ENCODE measurements around the gene ADCK1. TPM values are rescaled to one million over a fixed set of nuclear protein-coding genes. Genes with fewer than 3 reads are reported as not detected.

ADCK1 gene
- total RNA-seq, 4 donors from 2014 or later: 7.8 to 22.3 (median 12.6) TPM

DNA sequence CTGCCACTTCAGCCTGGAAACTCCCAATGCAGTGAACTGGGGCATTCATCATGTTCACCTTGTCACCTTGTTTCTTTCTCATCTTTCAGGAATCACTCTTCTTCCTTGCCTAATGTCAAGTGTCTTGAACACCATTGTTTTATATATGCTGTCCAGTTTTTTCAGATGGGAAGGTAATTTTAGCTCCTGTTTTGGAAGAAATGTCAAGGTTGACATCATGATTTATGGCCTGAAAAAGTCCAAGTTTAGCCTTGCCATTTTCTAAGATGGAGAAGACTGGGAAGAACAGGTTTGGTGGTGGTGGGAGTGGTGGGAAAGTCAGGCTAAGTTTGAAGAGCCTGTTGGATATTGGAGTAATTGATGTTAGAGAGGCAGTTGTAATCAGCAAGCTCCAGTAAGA is 54.0 kb downstream of the ADCK1 start:
- Histone ChIP-seq H3K9me3 (no peaks in the 10 kb centered on the region), H3K27ac (no peak overlapping the region), H3K4me3 (no peak overlapping the region), H3K4me1 (no peaks in the 10 kb centered on the region), H3K36me3 (no peaks in the 10 kb centered on the region), H3K27me3 (no peaks in the 10 kb centered on the region)
- DNase-seq: no peak
- no peak for TF ChIP-seq EP300 (IDR thresholded peaks at IDR 0.05; ENCODE audit: low read depth)
- TF ChIP-seq POLR2AphosphoS5 (IDR thresholded peaks at IDR 0.05): no peak
- TF ChIP-seq, protein P1, sequence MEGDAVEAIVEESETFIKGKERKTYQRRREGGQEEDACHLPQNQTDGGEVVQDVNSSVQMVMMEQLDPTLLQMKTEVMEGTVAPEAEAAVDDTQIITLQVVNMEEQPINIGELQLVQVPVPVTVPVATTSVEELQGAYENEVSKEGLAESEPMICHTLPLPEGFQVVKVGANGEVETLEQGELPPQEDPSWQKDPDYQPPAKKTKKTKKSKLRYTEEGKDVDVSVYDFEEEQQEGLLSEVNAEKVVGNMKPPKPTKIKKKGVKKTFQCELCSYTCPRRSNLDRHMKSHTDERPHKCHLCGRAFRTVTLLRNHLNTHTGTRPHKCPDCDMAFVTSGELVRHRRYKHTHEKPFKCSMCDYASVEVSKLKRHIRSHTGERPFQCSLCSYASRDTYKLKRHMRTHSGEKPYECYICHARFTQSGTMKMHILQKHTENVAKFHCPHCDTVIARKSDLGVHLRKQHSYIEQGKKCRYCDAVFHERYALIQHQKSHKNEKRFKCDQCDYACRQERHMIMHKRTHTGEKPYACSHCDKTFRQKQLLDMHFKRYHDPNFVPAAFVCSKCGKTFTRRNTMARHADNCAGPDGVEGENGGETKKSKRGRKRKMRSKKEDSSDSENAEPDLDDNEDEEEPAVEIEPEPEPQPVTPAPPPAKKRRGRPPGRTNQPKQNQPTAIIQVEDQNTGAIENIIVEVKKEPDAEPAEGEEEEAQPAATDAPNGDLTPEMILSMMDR (IDR thresholded peaks at IDR 0.05): no peak
- no peak for TF ChIP-seq POLR2A (IDR thresholded peaks at IDR 0.05)
- in situ Hi-C loops (cut with MboI; ENCODE audit: low pct_ligation_motif_present in 1 of 4, low pct_unique_long_range_greater_than_20kb in 1 of 4, low sequenced_read_pairs in 3 of 4) (loop anchor here in 3 of 4 donors (25.0 kb wide), 2 partner anchors 708 to 733 kb away; no protein-coding TSS in a partner anchor), intact Hi-C loops (cut with DNase I; ENCODE audit: low total_unique reads) (no loop called here)

DNA sequence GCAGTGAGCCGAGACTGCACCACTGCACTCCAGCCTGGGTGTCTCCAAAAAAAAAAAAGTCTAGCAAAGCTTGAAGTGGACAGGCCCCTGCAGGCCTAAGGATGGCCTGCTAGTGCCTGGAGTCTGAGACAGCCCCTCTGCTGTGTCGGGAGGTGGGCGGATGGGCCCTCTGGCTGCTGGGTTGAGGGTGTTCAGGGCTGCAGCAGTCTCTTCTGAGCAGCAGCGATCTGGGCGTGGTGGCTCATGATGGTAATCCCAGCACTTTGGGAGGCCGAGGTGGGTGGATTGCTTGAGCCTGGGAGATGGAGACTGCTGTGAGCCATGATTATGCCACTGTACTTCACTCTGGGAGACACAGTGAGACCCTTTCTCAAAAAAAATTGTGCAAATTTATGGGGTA is 57.0 kb downstream of the ADCK1 start:
- no peaks in the 10 kb centered on the region for H3K27me3 ChIP-seq
- intact Hi-C loops (cut with DNase I; ENCODE audit: low total_unique reads) (loop anchor here (1.0 kb wide), 1 partner anchor 36 kb away; no protein-coding TSS in a partner anchor), in situ Hi-C loops (cut with MboI; ENCODE audit: low pct_ligation_motif_present in 1 of 4, low pct_unique_long_range_greater_than_20kb in 1 of 4, low sequenced_read_pairs in 3 of 4) (loop anchor here in 3 of 4 donors (25.0 kb wide), 2 partner anchors 705 to 730 kb away; no protein-coding TSS in a partner anchor)
- H3K36me3 ChIP-seq: no peaks in the 10 kb centered on the region
- WGBS, 2 donors (ENCODE audit: low coverage in 1 of 2): 92% methylated on average over 6 of the region's 6 CpGs; no CpG with 5 or more reads in 1 of the 2 donors
- no peaks in the 10 kb centered on the region for H3K9me3 ChIP-seq
- no peak for DNase-seq
- H3K4me1 ChIP-seq: no peaks in the 10 kb centered on the region
- H3K4me3 ChIP-seq: no peak overlapping the region
- H3K27ac ChIP-seq: no peak overlapping the region
- TF ChIP-seq POLR2A (IDR thresholded peaks at IDR 0.05): no peak
- no peak for TF ChIP-seq EP300 (IDR thresholded peaks at IDR 0.05; ENCODE audit: low read depth)

DNA sequence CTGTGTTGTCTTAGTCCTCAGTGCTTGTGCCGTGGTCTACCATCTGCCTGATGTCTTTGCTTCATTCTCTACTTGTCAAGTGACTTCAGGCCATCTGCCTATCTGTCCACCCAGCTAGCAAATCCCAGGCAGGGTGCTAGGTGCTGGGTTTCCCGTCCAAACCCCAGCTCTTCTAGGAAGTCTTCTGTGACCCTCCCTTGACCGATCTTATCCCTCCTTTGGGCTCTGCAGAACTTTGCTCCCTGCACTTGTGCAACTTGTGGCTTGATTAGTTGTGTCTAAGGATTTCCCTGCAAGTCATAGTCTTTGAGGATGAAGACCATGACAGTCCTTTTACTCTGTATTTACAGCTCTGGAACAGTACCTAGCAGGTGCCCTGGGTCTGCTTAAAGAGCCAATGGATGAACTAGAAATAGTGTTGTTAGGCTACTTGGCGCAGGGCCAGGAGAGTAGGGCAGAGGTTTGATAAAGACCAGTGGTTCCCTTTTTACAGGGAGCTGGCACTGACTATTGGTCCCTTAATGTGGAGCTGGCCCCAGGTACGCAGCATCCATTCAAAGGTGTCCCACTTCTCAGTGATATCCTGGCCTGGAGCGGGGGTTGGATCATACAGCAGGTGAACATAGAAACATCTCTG is 60.1 kb downstream of the ADCK1 start:
- TF ChIP-seq, protein P1 (IDR thresholded peaks at IDR 0.05): no peak
- no peak for TF ChIP-seq POLR2AphosphoS5 (IDR thresholded peaks at IDR 0.05)
- TF ChIP-seq EP300 (IDR thresholded peaks at IDR 0.05; ENCODE audit: low read depth): no peak
- no peak for TF ChIP-seq POLR2A (IDR thresholded peaks at IDR 0.05)
- no peaks in the 10 kb centered on the region for H3K27me3 ChIP-seq
- in situ Hi-C loops (cut with MboI; ENCODE audit: low pct_ligation_motif_present in 1 of 4, low pct_unique_long_range_greater_than_20kb in 1 of 4, low sequenced_read_pairs in 3 of 4) (loop anchor here in 3 of 4 donors (25.0 kb wide), 2 partner anchors 702 to 727 kb away; no protein-coding TSS in a partner anchor), intact Hi-C loops (cut with DNase I; ENCODE audit: low total_unique reads) (loop anchor here (10.0 kb wide), 1 partner anchor 705 kb away; no protein-coding TSS in a partner anchor)
- no peaks in the 10 kb centered on the region for H3K36me3 ChIP-seq
- 90 to 100% methylated on average over 2 to 6 of the region's 6 CpGs for WGBS, 2 donors (ENCODE audit: low coverage in 1 of 2)
- no peaks in the 10 kb centered on the region for H3K4me1 ChIP-seq
- H3K9me3 ChIP-seq: no peaks in the 10 kb centered on the region
- no peak overlapping the region for H3K27ac ChIP-seq
- no peak overlapping the region for H3K4me3 ChIP-seq
- no peak for DNase-seq

DNA sequence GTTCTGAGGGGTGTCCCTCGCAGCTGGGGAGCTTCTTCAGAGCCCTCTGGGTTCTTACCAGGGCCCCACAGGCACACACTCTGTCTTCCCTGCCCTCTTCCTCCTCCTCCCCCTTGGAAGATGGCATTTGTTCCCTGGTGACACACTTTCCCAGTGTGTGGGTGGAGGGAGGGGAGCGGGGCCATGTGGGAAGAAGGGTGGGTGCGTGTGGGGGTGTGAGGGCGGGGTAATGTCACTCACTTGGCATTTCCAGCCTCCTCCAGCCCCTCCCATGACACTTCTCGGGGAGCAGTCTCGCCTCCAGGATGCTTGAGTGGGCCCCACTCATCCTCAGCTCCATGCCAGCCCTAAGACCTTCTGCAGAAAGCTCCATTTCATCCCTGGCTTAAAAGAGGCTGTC is 61.3 kb downstream of the ADCK1 start:
- Histone ChIP-seq H3K36me3 (no peaks in the 10 kb centered on the region), H3K4me3 (no peak overlapping the region), H3K9me3 (no peaks in the 10 kb centered on the region), H3K27me3 (no peaks in the 10 kb centered on the region), H3K4me1 (no peaks in the 10 kb centered on the region), H3K27ac (no peak overlapping the region)
- DNase-seq: no peak
- whole genome bisulfite sequencing, 2 donors (ENCODE audit: low coverage in 1 of 2): 80 to 84% methylated on average over 1 to 6 of the region's 6 CpGs
- intact Hi-C loops (cut with DNase I; ENCODE audit: low total_unique reads): loop anchor here (10.0 kb wide), 1 partner anchor 704 kb away; no protein-coding TSS in a partner anchor
- in situ Hi-C loops (cut with MboI; ENCODE audit: low pct_ligation_motif_present in 1 of 4, low pct_unique_long_range_greater_than_20kb in 1 of 4, low sequenced_read_pairs in 3 of 4): loop anchor here in 3 of 4 donors (25.0 kb wide), 2 partner anchors 701 to 726 kb away; no protein-coding TSS in a partner anchor
- TF ChIP-seq, protein P1 (IDR thresholded peaks at IDR 0.05): no peak
- no peak for TF ChIP-seq POLR2AphosphoS5 (IDR thresholded peaks at IDR 0.05)
- TF ChIP-seq POLR2A (IDR thresholded peaks at IDR 0.05): no peak
- no peak for TF ChIP-seq EP300 (IDR thresholded peaks at IDR 0.05; ENCODE audit: low read depth)

All from transverse colon (tissue), 4 donors.